CD4-positive, alpha-beta memory T cell (primary cell): ENCODE measurements around the gene IL10RA. TPM values are rescaled to one million over a fixed set of nuclear protein-coding genes. Genes with fewer than 3 reads are reported as not detected.

Experiments
- CTCF ChIA-PET: fragments of 350-600 bp; sonication (Branson Sonifier 250); formaldehyde crosslinking; loops from one replicate; lab custom pipeline; 2021; ENCODE audit warnings: inconsistent platforms; ENCODE audit not compliant: partially characterized antibody; lab: Charles Lee
- POLR2A ChIA-PET: fragments of 350-600 bp; sonication (Branson Sonifier 250); formaldehyde crosslinking; loops from one replicate; lab custom pipeline; 2021; ENCODE audit not compliant: partially characterized antibody; lab: Charles Lee
- DNase-seq, 5 donors: peaks; one replicate each; pipeline versions ENCODE4 v3.0.0 to v3.0.0-alpha.2; 2020 to 2022; ENCODE audit warnings: mixed read lengths in 1 of 5
- H3K27ac ChIP-seq: one replicate; pipeline ENCODE4 v1.7.0; 2013; ENCODE audit warnings: low read depth, low read length
- H3K27me3 ChIP-seq: 2 replicates; pipeline ENCODE4 v1.7.0; 2013; ENCODE audit warnings: mild to moderate bottlenecking, low read length, moderate library complexity; ENCODE audit not compliant: insufficient read depth
- H3K36me3 ChIP-seq: 2 replicates; pipeline ENCODE4 v1.7.0; 2013; ENCODE audit warnings: mild to moderate bottlenecking, low read length, moderate library complexity; ENCODE audit not compliant: insufficient read depth
- H3K4me1 ChIP-seq: 2 replicates; pipeline ENCODE4 v1.7.0; 2013; ENCODE audit warnings: mild to moderate bottlenecking, low read length, moderate library complexity; ENCODE audit not compliant: insufficient read depth
- H3K4me3 ChIP-seq, 2 donors: one replicate each; pipeline ENCODE4 v1.7.0; 2013; ENCODE audit warnings: low read length in 2 of 2, mild to moderate bottlenecking in 1 of 2
- H3K9me3 ChIP-seq, 2 donors: one replicate each; pipeline ENCODE4 v1.7.0; 2013; ENCODE audit warnings: low read length in 2 of 2, control low read depth in 1 of 2; ENCODE audit not compliant: control insufficient read depth in 1 of 2
- H3K27ac Mint-ChIP-seq, 7 donors: one replicate each; pipeline ENCODE4 v1.8.0; 2020 to 2021; ENCODE audit warnings: mixed read lengths in 7 of 7, mild to moderate bottlenecking in 6 of 7, inconsistent platforms in 3 of 7, moderate library complexity in 3 of 7
- H3K27me3 Mint-ChIP-seq, 2 donors: one replicate each; pipeline ENCODE4 v1.8.0; 2020 to 2021; ENCODE audit warnings: mixed read lengths in 2 of 2
- H3K36me3 Mint-ChIP-seq, 2 donors: one replicate each; pipeline ENCODE4 v1.8.0; 2020 to 2021; ENCODE audit warnings: mixed read lengths in 2 of 2, inconsistent platforms in 1 of 2, mild to moderate bottlenecking in 1 of 2
- H3K4me1 Mint-ChIP-seq, 4 donors: one replicate each; pipeline ENCODE4 v1.8.0; 2020 to 2021; ENCODE audit warnings: mixed read lengths in 4 of 4, mild to moderate bottlenecking in 1 of 4
- H3K4me3 Mint-ChIP-seq, 8 donors: one replicate each; pipeline ENCODE4 v1.8.0; 2020 to 2021; ENCODE audit warnings: mixed read lengths in 8 of 8, mild to moderate bottlenecking in 7 of 8, moderate library complexity in 6 of 8, inconsistent platforms in 3 of 8
- H3K9me3 Mint-ChIP-seq, 8 donors: one replicate each; pipeline ENCODE4 v1.8.0; 2020 to 2021; ENCODE audit warnings: mixed read lengths in 8 of 8, mild to moderate bottlenecking in 5 of 8, inconsistent platforms in 3 of 8, moderate library complexity in 1 of 8
- intact Hi-C: fragments of 100-400 bp; cut with micrococcal nuclease; formaldehyde crosslinking; loops from one replicate; pipeline ENCODE4 v1.15.1; 2023
- polyA plus RNA-seq, 2 donors: library from polyadenylated mRNA; unstranded; fragments of 300-500 nt; fragmentation: Illumina TruSeq; gene quantifications; one replicate each; pipeline ENCODE4 v1.2.3, GENCODE V29; 2021
- total RNA-seq, 2 experiments: library from RNA; stranded (reverse); gene quantifications; one replicate each; pipeline ENCODE4 v1.2.3, GENCODE V29; 2021

IL10RA gene
- total and polyA plus RNA-seq, 4 experiments from 2014 or later: 362 to 468 (median 402) TPM

DNA sequence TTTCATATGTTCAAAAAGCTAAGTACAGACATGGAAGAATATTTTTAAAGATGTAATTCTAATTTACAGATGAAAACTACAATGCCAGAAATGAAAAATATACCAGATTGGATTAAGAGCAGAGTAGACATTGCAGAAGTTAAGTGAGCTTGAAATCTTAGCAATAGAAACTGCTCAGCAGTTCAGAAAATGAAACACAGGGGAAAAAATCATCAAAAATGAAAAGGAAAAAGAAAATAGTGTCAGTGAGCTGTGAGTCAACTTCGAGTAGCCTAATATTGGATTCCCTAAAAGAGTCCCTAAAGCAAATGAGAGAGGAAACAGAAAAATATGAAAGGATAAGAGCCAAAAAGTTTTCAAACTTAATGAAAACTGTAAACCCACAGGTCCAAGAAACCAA, 25.8 kb upstream of the IL10RA start:
- Histone ChIP-seq H3K9me3 (peaks cover 0 to 5% of the 10 kb centered on the region in 2 donors), H3K4me3 (no peak overlapping the region), H3K27ac (no peak overlapping the region), H3K27me3 (no peaks in the 10 kb centered on the region), H3K4me1 (peaks cover 13% of the 10 kb centered on the region), H3K36me3 (no peaks in the 10 kb centered on the region)
- no peaks in the 10 kb centered on the region for H3K27me3 Mint-ChIP-seq
- CTCF ChIA-PET: interaction anchor here (1.1 to 1.3 kb wide), 3 partner anchors 13 to 93 kb away, joined by 3 to 7 read pairs (median 5); no protein-coding TSS in a partner anchor
- peaks cover 28 to 54% (median 43%) of the 10 kb centered on the region in 4 donors for H3K4me1 Mint-ChIP-seq
- H3K9me3 Mint-ChIP-seq: peaks cover 8 to 35% (median 21%) of the 10 kb centered on the region in 8 donors
- peak overlapping the region in 1 of 7 donors; percentile 67 for H3K27ac Mint-ChIP-seq
- intact Hi-C loops: no loop called here
- peaks cover 21 to 37% of the 10 kb centered on the region in 2 donors for H3K36me3 Mint-ChIP-seq
- no peak for DNase-seq
- no peak overlapping the region for H3K4me3 Mint-ChIP-seq
- POLR2A ChIA-PET: interaction anchor here (0.8 to 2.8 kb wide), 6 partner anchors 9 to 91 kb away, joined by 3 to 20 read pairs (median 3); partner anchors contain the start of gene IL10RA

DNA sequence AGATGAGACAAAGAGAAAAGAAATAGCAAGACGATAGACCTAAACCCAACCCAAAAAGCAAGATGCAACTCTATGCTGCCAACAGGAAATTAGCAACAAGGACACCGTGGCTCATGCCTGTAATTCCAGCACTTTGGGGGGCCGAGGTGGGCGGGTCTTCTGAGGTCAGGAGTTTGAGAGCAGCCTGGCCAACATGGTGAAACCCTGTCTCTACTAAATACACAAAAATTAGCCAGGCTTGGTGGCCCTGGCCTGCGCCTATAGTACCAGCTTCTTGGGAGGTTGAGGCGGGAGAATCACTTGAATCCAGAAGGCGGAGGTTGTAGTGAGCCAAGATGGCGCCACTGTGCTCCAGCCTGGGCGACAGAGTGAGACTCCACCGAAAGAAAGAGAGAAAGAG, 24.3 kb upstream of the IL10RA start:
- DNase-seq: no peak
- ChIA-PET POLR2A (interaction anchor here (2.8 kb wide), 1 partner anchor 11 kb away, joined by 20 read pairs; no protein-coding TSS in a partner anchor), CTCF (interaction anchor here (0.7 to 1.2 kb wide), 3 partner anchors 8 to 15 kb away, joined by 3 read pairs; no protein-coding TSS in a partner anchor)
- intact Hi-C loops: no loop called here
- H3K9me3 Mint-ChIP-seq: peaks cover 8 to 29% (median 21%) of the 10 kb centered on the region in 8 donors
- peak overlapping the region in 1 of 7 donors; percentile 25 for H3K27ac Mint-ChIP-seq
- peaks cover 28 to 44% (median 37%) of the 10 kb centered on the region in 4 donors for H3K4me1 Mint-ChIP-seq
- Histone ChIP-seq H3K9me3 (peaks cover 0 to 5% of the 10 kb centered on the region in 2 donors), H3K4me1 (peaks cover 4% of the 10 kb centered on the region), H3K27me3 (no peaks in the 10 kb centered on the region), H3K27ac (no peak overlapping the region), H3K36me3 (no peaks in the 10 kb centered on the region), H3K4me3 (no peak overlapping the region)
- peaks cover 17 to 30% of the 10 kb centered on the region in 2 donors for H3K36me3 Mint-ChIP-seq
- peak overlapping the region in 1 of 8 donors; percentile 34 for H3K4me3 Mint-ChIP-seq
- no peaks in the 10 kb centered on the region for H3K27me3 Mint-ChIP-seq

DNA sequence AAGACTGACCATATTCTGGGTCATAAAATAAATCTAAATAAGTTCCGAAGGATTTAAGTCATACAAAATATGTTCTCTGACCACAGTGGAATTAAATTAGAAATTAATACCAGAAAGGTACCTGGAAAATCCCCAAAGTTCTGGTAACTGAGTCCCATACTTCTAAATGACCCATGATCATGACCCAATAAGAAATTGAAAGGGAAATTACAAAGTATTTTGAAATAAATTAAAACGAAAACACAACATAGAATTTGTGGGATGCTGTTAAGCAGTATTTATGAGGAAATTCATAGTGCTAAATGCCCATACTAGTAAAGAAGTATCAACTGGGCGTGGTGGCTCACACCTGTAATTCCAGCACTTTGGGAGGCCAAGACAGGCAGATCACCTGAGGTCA, 23.4 kb upstream of the IL10RA start:
- H3K4me3 Mint-ChIP-seq: no peak overlapping the region
- Histone ChIP-seq H3K36me3 (no peaks in the 10 kb centered on the region), H3K9me3 (peaks cover 0 to 2% of the 10 kb centered on the region in 2 donors), H3K4me3 (no peak overlapping the region), H3K27ac (no peak overlapping the region), H3K4me1 (peaks cover 4% of the 10 kb centered on the region), H3K27me3 (no peaks in the 10 kb centered on the region)
- H3K9me3 Mint-ChIP-seq: peaks cover 8 to 20% (median 18%) of the 10 kb centered on the region in 8 donors
- ChIA-PET POLR2A (interaction anchor here (2.5 to 46.4 kb wide), 2 partner anchors 11 to 42 kb away, joined by 13 to 2125 read pairs; partner anchors contain the start of gene IL10RA), CTCF (interaction anchor here (1.0 kb wide), 1 partner anchor 11 kb away, joined by 3 read pairs; no protein-coding TSS in a partner anchor)
- peaks cover 25 to 38% (median 30%) of the 10 kb centered on the region in 4 donors for H3K4me1 Mint-ChIP-seq
- H3K27ac Mint-ChIP-seq: no peak overlapping the region
- no peaks in the 10 kb centered on the region for H3K27me3 Mint-ChIP-seq
- intact Hi-C loops: no loop called here
- DNase-seq: no peak
- H3K36me3 Mint-ChIP-seq: peaks cover 10 to 23% of the 10 kb centered on the region in 2 donors

DNA sequence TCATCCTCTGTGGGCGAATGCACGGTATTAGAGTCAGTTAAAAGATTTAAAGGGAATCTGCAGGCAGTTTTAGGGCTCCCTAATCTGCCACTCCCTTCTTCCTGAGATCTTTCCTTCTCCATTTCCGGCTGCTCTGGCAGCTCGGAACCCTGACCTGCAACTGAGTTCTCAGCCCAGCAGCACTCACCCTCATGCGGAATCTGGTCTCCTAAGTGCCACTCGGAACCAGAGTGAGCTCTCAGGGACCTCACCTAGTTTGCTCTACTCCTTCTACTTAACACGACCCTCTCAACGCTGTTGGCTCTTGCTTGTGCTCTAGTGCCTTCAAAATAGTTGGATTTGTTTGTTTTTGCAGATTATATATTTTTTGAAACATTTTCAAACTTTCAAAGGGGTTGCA, 19.3 kb upstream of the IL10RA start:
- DNase-seq: no peak
- Histone ChIP-seq H3K4me3 (no peak overlapping the region), H3K27ac (no peak overlapping the region), H3K4me1 (peaks cover 37% of the 10 kb centered on the region), H3K27me3 (no peaks in the 10 kb centered on the region), H3K9me3 (no peaks in the 10 kb centered on the region), H3K36me3 (no peaks in the 10 kb centered on the region)
- POLR2A ChIA-PET: interaction anchor here (2.1 to 51.5 kb wide), 3 partner anchors 9 to 37 kb away, joined by 5 to 2125 read pairs (median 1750); partner anchors contain the start of gene IL10RA
- peaks cover 28 to 43% (median 40%) of the 10 kb centered on the region in 4 donors for H3K4me1 Mint-ChIP-seq
- H3K27me3 Mint-ChIP-seq: no peaks in the 10 kb centered on the region
- CTCF ChIA-PET: interaction anchor here (24.4 kb wide), 1 partner anchor 17 kb away, joined by 402 read pairs; no protein-coding TSS in a partner anchor
- no peak overlapping the region for H3K4me3 Mint-ChIP-seq
- H3K9me3 Mint-ChIP-seq: peaks cover 0 to 2% (median 0%) of the 10 kb centered on the region in 8 donors
- intact Hi-C loops: no loop called here
- no peaks in the 10 kb centered on the region for H3K36me3 Mint-ChIP-seq
- peak overlapping the region in 1 of 7 donors; percentile 24 for H3K27ac Mint-ChIP-seq

DNA sequence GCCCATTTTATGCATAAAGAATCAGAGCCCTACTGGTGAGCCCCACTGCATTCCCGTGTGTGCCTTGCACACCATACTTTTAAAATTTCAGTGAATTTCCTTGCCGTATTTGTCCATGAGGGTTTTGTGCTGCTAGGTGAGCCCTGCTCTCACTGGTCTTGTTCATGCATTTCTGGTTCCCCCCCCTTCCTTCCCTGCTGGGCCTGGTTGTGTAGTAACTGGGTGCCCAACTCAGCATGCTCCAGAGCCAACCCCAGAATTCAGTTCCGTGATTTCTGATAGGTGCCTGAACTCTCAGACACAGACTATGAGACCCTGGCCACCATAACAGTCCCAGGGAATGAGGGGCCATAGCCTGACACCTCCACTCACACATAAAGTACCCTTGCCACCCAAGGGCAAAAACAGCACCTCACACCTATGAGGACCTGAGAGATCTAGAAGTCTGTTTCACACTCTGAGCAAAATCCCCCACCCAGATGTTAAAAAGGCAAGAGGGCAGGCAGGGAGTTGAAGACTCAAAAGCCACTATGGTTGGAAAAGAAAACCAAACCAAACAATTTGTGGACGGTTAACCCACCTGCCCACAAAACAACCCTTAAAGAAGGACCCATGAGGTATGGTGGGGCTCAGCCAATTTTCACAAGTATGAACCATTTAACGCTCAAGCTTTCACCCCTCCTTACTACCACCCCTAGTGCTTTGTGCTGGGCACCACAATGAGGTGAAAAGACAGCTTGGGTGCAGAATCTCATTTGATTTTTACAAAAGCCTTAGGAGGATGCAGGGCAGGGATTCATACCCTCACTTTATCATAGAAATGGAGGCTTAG, 16.8 kb upstream of the IL10RA start:
- intact Hi-C loops: no loop called here

DNA sequence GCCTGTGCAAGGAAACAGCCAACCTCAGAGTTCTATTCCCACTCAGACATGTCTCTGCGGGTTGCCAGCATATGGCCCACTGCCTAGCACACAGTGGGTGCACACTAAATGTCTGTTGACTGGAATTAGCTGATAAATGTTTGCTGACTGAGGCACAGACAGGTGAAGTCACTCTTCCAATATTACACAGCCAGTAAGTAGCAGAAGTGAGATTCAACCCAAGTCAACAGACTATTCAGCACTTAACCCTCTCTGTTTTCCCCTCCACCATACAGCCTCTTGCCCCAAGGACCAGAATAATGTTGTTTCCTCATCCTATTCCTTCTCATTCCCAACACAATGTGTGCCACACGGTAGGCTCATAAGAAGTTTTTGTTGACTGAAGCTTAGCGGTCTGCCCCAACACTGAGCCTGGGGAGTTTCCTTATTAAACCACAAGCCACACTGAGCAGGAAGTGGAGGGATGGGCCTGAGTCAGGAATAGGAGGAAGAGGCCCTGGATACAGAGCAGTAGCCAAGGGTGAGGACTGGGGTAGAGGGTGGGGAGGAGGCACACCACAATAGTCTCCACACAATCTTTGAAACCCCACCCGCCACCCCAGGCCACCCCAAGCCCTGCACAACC, 15.7 kb upstream of the IL10RA start:
- POLR2A ChIA-PET: interaction anchor here (1.6 to 51.5 kb wide), 6 partner anchors 9 to 83 kb away, joined by 5 to 2125 read pairs (median 16); partner anchors contain the start of gene IL10RA
- Mint-ChIP-seq H3K9me3 (peaks cover 0 to 2% (median 0%) of the 10 kb centered on the region in 8 donors), H3K27ac (peak overlapping the region; percentile 76 to 91 (median 87)), H3K4me3 (peak overlapping the region in 7 of 8 donors; percentile 59 to 89 (median 76)), H3K4me1 (peaks cover 49 to 69% (median 62%) of the 10 kb centered on the region in 4 donors), H3K27me3 (no peaks in the 10 kb centered on the region), H3K36me3 (no peaks in the 10 kb centered on the region)
- peak; percentile 33 to 75 (median 43) for DNase-seq
- intact Hi-C loops: loop anchor here (1.0 to 2.0 kb wide), 2 partner anchors 16 to 17 kb away; partner anchors contain the start of gene IL10RA
- Histone ChIP-seq H3K27ac (peak overlapping the region; percentile 27), H3K27me3 (no peaks in the 10 kb centered on the region), H3K4me1 (peaks cover 66% of the 10 kb centered on the region), H3K36me3 (no peaks in the 10 kb centered on the region), H3K9me3 (no peaks in the 10 kb centered on the region), H3K4me3 (peak overlapping the region; percentile 17 to 21)
- CTCF ChIA-PET: interaction anchor here (0.7 to 24.4 kb wide), 3 partner anchors 9 to 20 kb away, joined by 3 to 402 read pairs (median 3); partner anchors contain the start of gene IL10RA

More for the DNA sequence above, 16.8 kb upstream of the IL10RA start:
- Histone ChIP-seq H3K9me3 (no peaks in the 10 kb centered on the region), H3K27me3 (no peaks in the 10 kb centered on the region), H3K4me3 (no peak overlapping the region), H3K36me3 (no peaks in the 10 kb centered on the region), H3K4me1 (peaks cover 62% of the 10 kb centered on the region), H3K27ac (no peak overlapping the region)
- H3K4me1 Mint-ChIP-seq: peaks cover 47 to 61% (median 57%) of the 10 kb centered on the region in 4 donors
- ChIA-PET CTCF (interaction anchor here (0.8 to 24.4 kb wide), 4 partner anchors 8 to 85 kb away, joined by 3 to 402 read pairs (median 4); no protein-coding TSS in a partner anchor), POLR2A (interaction anchor here (2.0 to 51.5 kb wide), 4 partner anchors 10 to 77 kb away, joined by 11 to 2125 read pairs (median 885); partner anchors contain the start of gene IL10RA)
- H3K4me3 Mint-ChIP-seq: peak overlapping the region in 7 of 8 donors; percentile 1 to 89 (median 56)
- H3K36me3 Mint-ChIP-seq: no peaks in the 10 kb centered on the region
- no peak for DNase-seq
- peak overlapping the region in 6 of 7 donors; percentile 19 to 77 (median 58) for H3K27ac Mint-ChIP-seq
- no peaks in the 10 kb centered on the region for H3K27me3 Mint-ChIP-seq
- H3K9me3 Mint-ChIP-seq: peaks cover 0 to 2% (median 0%) of the 10 kb centered on the region in 8 donors
